OCI-LY3 (cell line): ENCODE measurements around the gene OCEL1.

Source experiments
- CTCF ChIP-seq: fragments of 200-600, 300-600 bp; sonication (generic); IDR thresholded peaks from 2 replicates; pipeline ENCODE4 v1.5.1; 2014; ENCODE audit warnings: antibody characterized with exemption, low read length, low read depth
- EZH2phosphoT487 ChIP-seq: fragments of 200-600 bp; shearing (Covaris generic); IDR thresholded peaks from 2 replicates; pipeline ENCODE4 v1.6.1; 2018; ENCODE audit warnings: antibody characterized with exemption, mixed run types, low read depth

- no peak for TF ChIP-seq CTCF
- TF ChIP-seq EZH2phosphoT487: no peak
These were observed 15.7 kb upstream of the OCEL1 start for GRCh38 chr19:17210296-17210695.
